Endodermal cell (in vitro differentiated cells): ENCODE measurements around the gene MBD5. TPM values are rescaled to one million over a fixed set of nuclear protein-coding genes. Genes with fewer than 3 reads are reported as not detected.

Experiments
- DNase-seq: peaks from one replicate; pipeline ENCODE4 v3.0.0-alpha.2; 2017
- H3K27ac ChIP-seq: 2 replicates; pipeline ENCODE4 v1.5.1; 2013; ENCODE audit warnings: mild to moderate bottlenecking, low read depth, low read length, moderate library complexity
- H3K27me3 ChIP-seq: 2 replicates; pipeline ENCODE4 v1.6.1; 2013; ENCODE audit warnings: mild to moderate bottlenecking, low read length, moderate library complexity; ENCODE audit not compliant: insufficient read depth, control insufficient read depth, poor library complexity, severe bottlenecking
- H3K36me3 ChIP-seq: 2 replicates; pipeline ENCODE4 v1.7.0; 2013; ENCODE audit warnings: mild to moderate bottlenecking, low read length, moderate library complexity; ENCODE audit not compliant: control insufficient read depth, insufficient read depth
- H3K4me1 ChIP-seq: one replicate; pipeline ENCODE4 v1.7.0; 2013; ENCODE audit warnings: low read length; ENCODE audit not compliant: control insufficient read depth, insufficient read depth
- H3K4me3 ChIP-seq: 2 replicates; pipeline ENCODE4 v1.5.1; 2013; ENCODE audit warnings: mild to moderate bottlenecking, low read length, moderate library complexity
- H3K9ac ChIP-seq: 2 replicates; pipeline ENCODE4 v1.6.1; 2013; ENCODE audit warnings: mild to moderate bottlenecking, low read length, moderate library complexity; ENCODE audit not compliant: poor library complexity, severe bottlenecking; ENCODE audit errors: extremely low read depth
- H3K9me3 ChIP-seq: 2 replicates; pipeline ENCODE4 v1.6.1; 2013; ENCODE audit warnings: mild to moderate bottlenecking, low read length, moderate library complexity; ENCODE audit not compliant: control insufficient read depth
- H3K27ac Mint-ChIP-seq: 2 replicates; pipeline ENCODE4 v1.8.0; 2020; ENCODE audit warnings: mixed read lengths
- H3K27me3 Mint-ChIP-seq: 2 replicates; pipeline ENCODE4 v1.8.0; 2021; ENCODE audit warnings: mild to moderate bottlenecking, mixed read lengths; ENCODE audit not compliant: insufficient read depth
- H3K36me3 Mint-ChIP-seq: 2 replicates; pipeline ENCODE4 v1.8.0; 2020; ENCODE audit warnings: low read depth, mixed read lengths
- H3K4me1 Mint-ChIP-seq: 2 replicates; pipeline ENCODE4 v1.8.0; 2020; ENCODE audit warnings: mixed read lengths
- H3K4me3 Mint-ChIP-seq: 2 replicates; pipeline ENCODE4 v1.8.0; 2020; ENCODE audit warnings: mild to moderate bottlenecking, moderate library complexity, mixed read lengths
- H3K9me3 Mint-ChIP-seq: 2 replicates; pipeline ENCODE4 v1.8.0; 2020; ENCODE audit warnings: mild to moderate bottlenecking, mixed read lengths
- CTCF ChIP-seq: fragments of 200-600 bp; sonication (generic); conservative IDR thresholded peaks from 2 replicates; pipeline ENCODE4 v1.5.0; 2021; ENCODE audit warnings: antibody characterized with exemption, mild to moderate bottlenecking
- WGBS, 2 experiments: methylation state at CpG; one replicate each; pipeline versions ENCODE4 v1.1.5 to v1.1.7; 2013; ENCODE audit warnings: missing lambda C conversion rate in 2 of 2, mixed read lengths in 1 of 2; ENCODE audit not compliant: insufficient coverage in 1 of 2, insufficient read length in 1 of 2; 5-methylcytosine and 5-hydroxymethylcytosine counted together
- total RNA-seq, 2 donors: library from RNA; stranded (reverse); fragmentation: NEBNext Ultra II Directional in 1 of 2; extraction: Animal tissue kit (Norgen Biotek cat#: 25700) in 1 of 2; gene quantifications; 2 replicates in 1 of 2; 3 replicates in 1 of 2; pipeline ENCODE4 v1.2.1, GENCODE V29; 2021

Gene MBD5
- total RNA-seq, 2 donors from 2014 or later = 49.1 to 55.7 TPM

- H3K36me3 Mint-ChIP-seq = no peaks in the 10 kb centered on the region
- WGBS, 2 experiments = 95% methylated on average over 5 of the region's 5 CpGs
- TF ChIP-seq CTCF = peak; percentile 42
Measured at GRCh38 chr2:148557844-148558436, 537.0 kb downstream of the MBD5 start.

GRCh38 chr2:148560496-148560895 is 539.6 kb downstream of the MBD5 start:
- WGBS, 2 experiments = 96 to 100% methylated on average over 2 to 5 of the region's 5 CpGs
- no peak overlapping the region for H3K4me3 ChIP-seq
- Mint-ChIP-seq H3K9me3 (peaks cover 23% of the 10 kb centered on the region), H3K36me3 (no peaks in the 10 kb centered on the region), H3K27me3 (peaks cover 25% of the 10 kb centered on the region), H3K27ac (no peak overlapping the region), H3K4me3 (no peak overlapping the region), H3K4me1 (peaks cover 16% of the 10 kb centered on the region)
- H3K36me3 ChIP-seq = no peaks in the 10 kb centered on the region
- H3K27me3 ChIP-seq = peaks cover 11% of the 10 kb centered on the region
- peaks cover 7% of the 10 kb centered on the region for H3K4me1 ChIP-seq
- no peaks in the 10 kb centered on the region for H3K9me3 ChIP-seq
- H3K9ac ChIP-seq = no peak overlapping the region
- DNase-seq = no peak
- no peak overlapping the region for H3K27ac ChIP-seq
- no peak for TF ChIP-seq CTCF

More at GRCh38 chr2:148557844-148558436, 537.0 kb downstream of the MBD5 start:
- Mint-ChIP-seq H3K4me1 (peaks cover 16% of the 10 kb centered on the region), H3K9me3 (peaks cover 7% of the 10 kb centered on the region), H3K27me3 (peaks cover 13% of the 10 kb centered on the region), H3K4me3 (no peak overlapping the region), H3K27ac (no peak overlapping the region)
- no peaks in the 10 kb centered on the region for H3K9me3 ChIP-seq
- no peak overlapping the region for H3K9ac ChIP-seq
- H3K36me3 ChIP-seq = no peaks in the 10 kb centered on the region
- H3K27ac ChIP-seq = no peak overlapping the region
- peaks cover 14% of the 10 kb centered on the region for H3K27me3 ChIP-seq
- peaks cover 7% of the 10 kb centered on the region for H3K4me1 ChIP-seq
- H3K4me3 ChIP-seq = no peak overlapping the region
- DNase-seq = no peak

DNA sequence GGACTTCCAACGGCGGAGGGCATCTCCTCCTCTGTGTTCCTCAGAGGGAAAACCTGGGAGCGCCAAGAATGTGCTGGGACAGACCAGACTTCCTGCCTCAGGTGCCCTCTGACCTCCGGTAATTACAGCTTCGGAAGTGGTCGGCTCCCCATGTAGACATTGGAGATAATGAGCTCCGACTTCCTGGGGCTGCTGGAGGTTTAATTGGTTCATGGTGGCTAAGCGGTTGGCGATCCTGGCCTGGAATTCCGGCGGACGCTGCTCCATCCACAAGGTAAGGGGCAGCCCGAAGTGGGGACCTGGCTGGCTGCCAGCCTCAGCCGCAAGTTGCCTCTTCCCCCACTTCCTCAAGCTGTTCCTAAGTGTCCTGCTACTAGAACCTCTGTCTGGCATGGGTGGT is 540.5 kb downstream of the MBD5 start:
- peaks cover 16% of the 10 kb centered on the region for H3K4me1 Mint-ChIP-seq
- no peak overlapping the region for H3K4me3 Mint-ChIP-seq
- peaks cover 20% of the 10 kb centered on the region for H3K27me3 ChIP-seq
- H3K9ac ChIP-seq = no peak overlapping the region
- no peak overlapping the region for H3K27ac Mint-ChIP-seq
- H3K4me3 ChIP-seq = no peak overlapping the region
- TF ChIP-seq CTCF = no peak
- no peaks in the 10 kb centered on the region for H3K9me3 ChIP-seq
- H3K4me1 ChIP-seq = peaks cover 7% of the 10 kb centered on the region
- H3K27ac ChIP-seq = no peak overlapping the region
- H3K36me3 Mint-ChIP-seq = no peaks in the 10 kb centered on the region
- peaks cover 28% of the 10 kb centered on the region for H3K27me3 Mint-ChIP-seq
- DNase-seq = no peak
- WGBS, 2 experiments = 87 to 92% methylated on average over 8 to 14 of the region's 14 CpGs
- H3K36me3 ChIP-seq = no peaks in the 10 kb centered on the region
- H3K9me3 Mint-ChIP-seq = peaks cover 23% of the 10 kb centered on the region
